ENCODE data around the gene HAVCR1. TPM values are rescaled to one million over a fixed set of nuclear protein-coding genes. Genes with fewer than 3 reads are reported as not detected.
"Not testable (repeated sequence)": the region's sequence is repeated elsewhere in the genome, so short reads cannot be mapped to it uniquely, and the experiment has no call there.

HAVCR1 gene
- total and polyA plus RNA-seq, 2 of the 13 experiments (the other 11 are each of a cell fraction or from before 2014, with no cell fraction given) = 0.93 to 12.3 TPM

DNA sequence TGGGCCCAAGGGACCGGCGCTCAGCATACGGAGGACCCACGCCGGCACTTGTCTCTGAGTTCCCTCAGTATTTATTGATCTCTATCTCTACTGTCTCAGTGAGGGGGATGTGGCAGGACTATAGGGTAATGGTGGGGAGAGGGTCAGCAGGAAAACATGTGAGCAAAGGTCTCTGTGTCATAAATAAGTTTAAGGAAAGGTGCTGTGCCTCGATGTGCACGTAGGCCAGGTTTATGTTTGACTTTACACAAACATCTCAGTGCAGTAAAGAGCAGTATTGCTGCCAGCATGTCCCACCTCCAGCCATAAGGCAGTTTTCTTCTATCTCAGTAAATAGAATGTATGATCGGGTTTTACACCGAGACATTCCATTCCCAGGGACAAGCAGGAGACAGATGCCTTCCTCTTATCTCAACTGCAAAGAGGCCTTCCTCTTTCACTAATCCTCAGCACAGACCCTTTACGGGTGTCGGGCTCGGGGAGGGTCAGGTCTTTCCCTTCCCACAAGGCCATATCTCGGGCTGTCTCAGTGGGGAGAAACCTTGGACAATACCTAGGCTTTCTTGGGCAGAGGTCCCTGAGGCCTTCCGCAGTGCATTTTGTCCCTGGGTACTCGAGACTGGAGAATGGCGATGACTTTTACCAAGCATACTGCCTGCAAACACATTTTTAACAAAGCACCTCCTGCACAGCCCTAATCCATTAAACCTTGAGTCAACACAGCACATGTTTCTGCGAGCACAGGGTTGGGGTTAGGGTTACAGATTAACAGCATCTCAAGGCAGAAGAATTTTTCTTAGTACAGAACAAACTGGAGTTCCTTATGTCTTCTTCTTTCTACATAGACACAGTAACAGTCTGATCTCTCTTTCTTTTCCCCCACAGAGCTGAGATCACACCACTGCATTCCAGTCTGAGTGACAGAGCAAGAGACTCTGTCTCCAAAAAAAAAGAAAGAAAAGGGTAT lies 24.5 kb downstream of the HAVCR1 start (continued):
- TF ChIP-seq, protein P1, sequence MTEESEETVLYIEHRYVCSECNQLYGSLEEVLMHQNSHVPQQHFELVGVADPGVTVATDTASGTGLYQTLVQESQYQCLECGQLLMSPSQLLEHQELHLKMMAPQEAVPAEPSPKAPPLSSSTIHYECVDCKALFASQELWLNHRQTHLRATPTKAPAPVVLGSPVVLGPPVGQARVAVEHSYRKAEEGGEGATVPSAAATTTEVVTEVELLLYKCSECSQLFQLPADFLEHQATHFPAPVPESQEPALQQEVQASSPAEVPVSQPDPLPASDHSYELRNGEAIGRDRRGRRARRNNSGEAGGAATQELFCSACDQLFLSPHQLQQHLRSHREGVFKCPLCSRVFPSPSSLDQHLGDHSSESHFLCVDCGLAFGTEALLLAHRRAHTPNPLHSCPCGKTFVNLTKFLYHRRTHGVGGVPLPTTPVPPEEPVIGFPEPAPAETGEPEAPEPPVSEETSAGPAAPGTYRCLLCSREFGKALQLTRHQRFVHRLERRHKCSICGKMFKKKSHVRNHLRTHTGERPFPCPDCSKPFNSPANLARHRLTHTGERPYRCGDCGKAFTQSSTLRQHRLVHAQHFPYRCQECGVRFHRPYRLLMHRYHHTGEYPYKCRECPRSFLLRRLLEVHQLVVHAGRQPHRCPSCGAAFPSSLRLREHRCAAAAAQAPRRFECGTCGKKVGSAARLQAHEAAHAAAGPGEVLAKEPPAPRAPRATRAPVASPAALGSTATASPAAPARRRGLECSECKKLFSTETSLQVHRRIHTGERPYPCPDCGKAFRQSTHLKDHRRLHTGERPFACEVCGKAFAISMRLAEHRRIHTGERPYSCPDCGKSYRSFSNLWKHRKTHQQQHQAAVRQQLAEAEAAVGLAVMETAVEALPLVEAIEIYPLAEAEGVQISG (CRISPR knock-in tag; IDR thresholded peaks at IDR 0.05) = peak; percentile 46; the same call in 1 of the 2 replicates
- TF ChIP-seq SPEN (CRISPR knock-in tag; IDR thresholded peaks at IDR 0.05; ENCODE audit: low read depth) = peak; percentile 41; the same call in 1 of the 2 replicates
- TF ChIP-seq, protein P2, sequence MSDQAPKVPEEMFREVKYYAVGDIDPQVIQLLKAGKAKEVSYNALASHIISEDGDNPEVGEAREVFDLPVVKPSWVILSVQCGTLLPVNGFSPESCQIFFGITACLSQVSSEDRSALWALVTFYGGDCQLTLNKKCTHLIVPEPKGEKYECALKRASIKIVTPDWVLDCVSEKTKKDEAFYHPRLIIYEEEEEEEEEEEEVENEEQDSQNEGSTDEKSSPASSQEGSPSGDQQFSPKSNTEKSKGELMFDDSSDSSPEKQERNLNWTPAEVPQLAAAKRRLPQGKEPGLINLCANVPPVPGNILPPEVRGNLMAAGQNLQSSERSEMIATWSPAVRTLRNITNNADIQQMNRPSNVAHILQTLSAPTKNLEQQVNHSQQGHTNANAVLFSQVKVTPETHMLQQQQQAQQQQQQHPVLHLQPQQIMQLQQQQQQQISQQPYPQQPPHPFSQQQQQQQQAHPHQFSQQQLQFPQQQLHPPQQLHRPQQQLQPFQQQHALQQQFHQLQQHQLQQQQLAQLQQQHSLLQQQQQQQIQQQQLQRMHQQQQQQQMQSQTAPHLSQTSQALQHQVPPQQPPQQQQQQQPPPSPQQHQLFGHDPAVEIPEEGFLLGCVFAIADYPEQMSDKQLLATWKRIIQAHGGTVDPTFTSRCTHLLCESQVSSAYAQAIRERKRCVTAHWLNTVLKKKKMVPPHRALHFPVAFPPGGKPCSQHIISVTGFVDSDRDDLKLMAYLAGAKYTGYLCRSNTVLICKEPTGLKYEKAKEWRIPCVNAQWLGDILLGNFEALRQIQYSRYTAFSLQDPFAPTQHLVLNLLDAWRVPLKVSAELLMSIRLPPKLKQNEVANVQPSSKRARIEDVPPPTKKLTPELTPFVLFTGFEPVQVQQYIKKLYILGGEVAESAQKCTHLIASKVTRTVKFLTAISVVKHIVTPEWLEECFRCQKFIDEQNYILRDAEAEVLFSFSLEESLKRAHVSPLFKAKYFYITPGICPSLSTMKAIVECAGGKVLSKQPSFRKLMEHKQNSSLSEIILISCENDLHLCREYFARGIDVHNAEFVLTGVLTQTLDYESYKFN (CRISPR knock-in tag; conservative IDR thresholded peaks at IDR 0.05) = peak; percentile 88
- TF ChIP-seq ZNF709 (CRISPR knock-in tag; IDR thresholded peaks at IDR 0.05) = 0 out of 2 replicates have a peak, but pooled peaks have one; percentile 65
- TF ChIP-seq POLR2A (IDR thresholded peaks at IDR 0.05; ENCODE audit: insufficient read depth in 1 of 2, low read depth in 2 of 2, low read length in 2 of 2) = 0 out of 4 replicates have a peak, but pooled peaks of 1 of the 2 experiments have one; percentile 27
- peak; percentile 27; the same call in 1 of the 2 replicates for TF ChIP-seq HOXA3 (CRISPR knock-in tag; IDR thresholded peaks at IDR 0.05)
- peak; percentile 31; the same call in 1 of the 2 replicates for TF ChIP-seq HMG20A (CRISPR knock-in tag; IDR thresholded peaks at IDR 0.05; ENCODE audit: borderline replicate concordance)
- TF ChIP-seq ZBTB20 (CRISPR knock-in tag; IDR thresholded peaks at IDR 0.05; ENCODE audit: borderline replicate concordance, low read depth) = peak; percentile 82; the same call in 1 of the 2 replicates
- TF ChIP-seq HOXD1 (CRISPR knock-in tag; IDR thresholded peaks at IDR 0.05) = 0 out of 2 replicates have a peak, but pooled peaks have one; percentile 29
- TF ChIP-seq FOXA1 (IDR thresholded peaks at IDR 0.05) = not testable (repeated sequence)
- TF ChIP-seq FOXA1 (CRISPR knock-in tag; IDR thresholded peaks at IDR 0.05) = peak; percentile 45; the same call in 1 of the 2 replicates
- TF ChIP-seq, protein P3, sequence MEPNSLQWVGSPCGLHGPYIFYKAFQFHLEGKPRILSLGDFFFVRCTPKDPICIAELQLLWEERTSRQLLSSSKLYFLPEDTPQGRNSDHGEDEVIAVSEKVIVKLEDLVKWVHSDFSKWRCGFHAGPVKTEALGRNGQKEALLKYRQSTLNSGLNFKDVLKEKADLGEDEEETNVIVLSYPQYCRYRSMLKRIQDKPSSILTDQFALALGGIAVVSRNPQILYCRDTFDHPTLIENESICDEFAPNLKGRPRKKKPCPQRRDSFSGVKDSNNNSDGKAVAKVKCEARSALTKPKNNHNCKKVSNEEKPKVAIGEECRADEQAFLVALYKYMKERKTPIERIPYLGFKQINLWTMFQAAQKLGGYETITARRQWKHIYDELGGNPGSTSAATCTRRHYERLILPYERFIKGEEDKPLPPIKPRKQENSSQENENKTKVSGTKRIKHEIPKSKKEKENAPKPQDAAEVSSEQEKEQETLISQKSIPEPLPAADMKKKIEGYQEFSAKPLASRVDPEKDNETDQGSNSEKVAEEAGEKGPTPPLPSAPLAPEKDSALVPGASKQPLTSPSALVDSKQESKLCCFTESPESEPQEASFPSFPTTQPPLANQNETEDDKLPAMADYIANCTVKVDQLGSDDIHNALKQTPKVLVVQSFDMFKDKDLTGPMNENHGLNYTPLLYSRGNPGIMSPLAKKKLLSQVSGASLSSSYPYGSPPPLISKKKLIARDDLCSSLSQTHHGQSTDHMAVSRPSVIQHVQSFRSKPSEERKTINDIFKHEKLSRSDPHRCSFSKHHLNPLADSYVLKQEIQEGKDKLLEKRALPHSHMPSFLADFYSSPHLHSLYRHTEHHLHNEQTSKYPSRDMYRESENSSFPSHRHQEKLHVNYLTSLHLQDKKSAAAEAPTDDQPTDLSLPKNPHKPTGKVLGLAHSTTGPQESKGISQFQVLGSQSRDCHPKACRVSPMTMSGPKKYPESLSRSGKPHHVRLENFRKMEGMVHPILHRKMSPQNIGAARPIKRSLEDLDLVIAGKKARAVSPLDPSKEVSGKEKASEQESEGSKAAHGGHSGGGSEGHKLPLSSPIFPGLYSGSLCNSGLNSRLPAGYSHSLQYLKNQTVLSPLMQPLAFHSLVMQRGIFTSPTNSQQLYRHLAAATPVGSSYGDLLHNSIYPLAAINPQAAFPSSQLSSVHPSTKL (CRISPR knock-in tag; IDR thresholded peaks at IDR 0.05) = peak; percentile 70
- TF ChIP-seq NR2F6 (IDR thresholded peaks at IDR 0.05) = peak; percentile 30; the same call in 1 of the 2 replicates
- TF ChIP-seq NR2F6 (CRISPR knock-in tag; IDR thresholded peaks at IDR 0.05) = peak; percentile 28; the same call in 1 of the 2 replicates
- peak; percentile 54 for TF ChIP-seq RARA (CRISPR knock-in tag; IDR thresholded peaks at IDR 0.05)
- TF ChIP-seq SP5 (CRISPR knock-in tag; IDR thresholded peaks at IDR 0.05; ENCODE audit: borderline replicate concordance, low read depth) = peak; percentile 52
- TF ChIP-seq, protein P4, sequence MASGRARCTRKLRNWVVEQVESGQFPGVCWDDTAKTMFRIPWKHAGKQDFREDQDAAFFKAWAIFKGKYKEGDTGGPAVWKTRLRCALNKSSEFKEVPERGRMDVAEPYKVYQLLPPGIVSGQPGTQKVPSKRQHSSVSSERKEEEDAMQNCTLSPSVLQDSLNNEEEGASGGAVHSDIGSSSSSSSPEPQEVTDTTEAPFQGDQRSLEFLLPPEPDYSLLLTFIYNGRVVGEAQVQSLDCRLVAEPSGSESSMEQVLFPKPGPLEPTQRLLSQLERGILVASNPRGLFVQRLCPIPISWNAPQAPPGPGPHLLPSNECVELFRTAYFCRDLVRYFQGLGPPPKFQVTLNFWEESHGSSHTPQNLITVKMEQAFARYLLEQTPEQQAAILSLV (CRISPR knock-in tag; IDR thresholded peaks at IDR 0.05; ENCODE audit: borderline replicate concordance) = peak; percentile 36; the same call in 1 of the 2 replicates
